ENCODE measurements around the gene MTA1. TPM values are rescaled to one million over a fixed set of nuclear protein-coding genes. Genes with fewer than 3 reads are reported as not detected.

The MTA1 gene
- total and polyA plus RNA-seq, 2 of the 8 experiments (the other 6 are each of a cell fraction or from before 2014, with no cell fraction given) = 73.9 to 221 TPM

GRCh38 chr14:105388976-105389375 lies 30.7 kb upstream of the MTA1 start (continued):
- no peak for TF ChIP-seq BCL11A (IDR thresholded peaks at IDR 0.05; ENCODE audit: low read depth in 2 of 2, low read length in 2 of 2)
- TF ChIP-seq SUZ12 (IDR thresholded peaks at IDR 0.05; ENCODE audit: low read length) = no peak
- TF ChIP-seq BRCA1 (IDR thresholded peaks at IDR 0.05; ENCODE audit: low read depth, low read length) = no peak
- no peak for TF ChIP-seq POLR2AphosphoS5 (IDR thresholded peaks at IDR 0.05; ENCODE audit: low read depth, low read length)
- no peak for TF ChIP-seq CBX8 (IDR thresholded peaks at IDR 0.05; ENCODE audit: borderline replicate concordance, low read depth, low read length)
- TF ChIP-seq GTF2F1 (IDR thresholded peaks at IDR 0.05; ENCODE audit: borderline replicate concordance, low read depth, low read length) = no peak
- TF ChIP-seq NANOG (IDR thresholded peaks at IDR 0.05; ENCODE audit: insufficient read depth, low read depth, low read length, poor library complexity, severe bottlenecking) = no peak
- TF ChIP-seq CHD2 (IDR thresholded peaks at IDR 0.05; ENCODE audit: low read length) = no peak

Data from H1 (cell line).